ENCODE data around the gene SLC18B1.

The SLC18B1 gene

DNA sequence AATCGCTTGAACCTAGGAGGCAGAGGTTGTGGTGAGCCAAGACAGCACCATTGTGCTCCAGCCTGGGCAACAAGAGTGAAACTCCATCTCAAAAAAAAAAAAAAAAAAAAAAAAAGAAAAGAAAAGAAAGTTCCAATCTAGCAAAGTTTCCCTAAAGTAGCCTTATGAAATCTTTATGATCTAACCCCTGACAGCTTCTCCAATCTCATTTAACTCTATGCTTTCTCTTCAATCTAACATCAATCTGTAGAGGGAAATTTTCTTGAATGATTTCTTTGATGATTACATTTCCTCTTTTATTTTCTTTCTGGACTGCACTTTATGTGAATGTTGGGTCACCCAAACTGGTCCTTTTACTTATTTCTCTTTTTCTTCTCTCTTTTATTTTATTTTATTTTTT, 2.2 kb upstream of the SLC18B1 start:
- ChIA-PET POLR2A (ENCODE audit: low non-redundant PET) (no interaction called here), CTCF (interaction anchor here (0.6 to 1.6 kb wide), 2 partner anchors 130 to 521 kb away, joined by 3 read pairs; no protein-coding TSS in a partner anchor)
- TF ChIP-seq CTCF (conservative IDR thresholded peaks at IDR 0.05; ENCODE audit: low read depth) = no peak
- DNase-seq (ENCODE audit: low spot score) = no peak
- no peak overlapping the region for H3K27ac ChIP-seq

- no peak overlapping the region for H3K27ac ChIP-seq
- ChIA-PET POLR2A (ENCODE audit: low non-redundant PET) (no interaction called here), CTCF (interaction anchor here (0.6 to 1.7 kb wide), 16 partner anchors 9 to 590 kb away, joined by 3 to 9 read pairs (median 3); partner anchors contain the start of gene STX7)
- peak; percentile 66 for DNase-seq (ENCODE audit: low spot score)
- TF ChIP-seq CTCF (conservative IDR thresholded peaks at IDR 0.05; ENCODE audit: low read depth) = peak; percentile 89
Measured at GRCh38 chr6:132798869-132799538, 567 bp upstream of the SLC18B1 start.

DNA sequence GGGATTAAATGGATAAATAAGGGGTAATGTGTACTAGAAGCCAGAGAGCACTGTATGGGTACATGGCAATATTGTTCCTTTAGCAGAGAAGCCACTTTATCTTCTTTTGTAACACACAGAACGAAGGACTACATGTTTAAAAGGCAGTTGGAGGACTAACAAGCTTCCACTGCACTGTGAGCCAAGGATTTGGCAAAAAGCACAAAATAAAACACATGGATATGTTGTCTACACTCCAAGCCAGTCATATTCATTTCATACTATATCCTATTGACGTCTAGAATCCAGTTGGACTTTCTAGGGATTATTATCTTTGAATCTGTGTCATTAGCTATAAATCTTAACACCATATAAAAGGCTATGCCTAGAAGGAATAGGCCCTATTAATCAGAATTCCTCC, 3.0 kb downstream of the SLC18B1 start:
- no peak for DNase-seq (ENCODE audit: low spot score)
- ChIA-PET CTCF (no interaction called here), POLR2A (ENCODE audit: low non-redundant PET) (no interaction called here)
- no peak for TF ChIP-seq CTCF (conservative IDR thresholded peaks at IDR 0.05; ENCODE audit: low read depth)
- H3K27ac ChIP-seq = no peak overlapping the region

DNA sequence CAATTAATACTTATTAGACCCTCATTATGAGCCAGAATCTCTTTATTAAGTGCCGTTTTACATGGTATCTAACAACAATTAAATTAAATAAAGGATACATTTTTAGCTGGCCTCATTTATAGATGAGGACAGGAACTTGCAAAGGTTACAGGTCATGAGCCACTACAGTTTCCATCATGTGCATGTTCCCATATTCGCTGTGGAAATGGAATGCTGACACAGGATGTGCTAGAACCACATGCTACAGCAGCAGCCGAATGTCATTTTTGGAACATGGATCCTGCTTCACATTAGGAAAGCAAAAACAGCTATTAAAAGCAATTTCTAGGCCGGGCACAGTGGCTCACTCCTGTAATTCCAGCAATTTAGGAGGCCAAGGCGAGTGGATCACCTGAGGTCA, 5.9 kb downstream of the SLC18B1 start:
- no peak for TF ChIP-seq CTCF (conservative IDR thresholded peaks at IDR 0.05; ENCODE audit: low read depth)
- ChIA-PET CTCF (interaction anchor here (0.6 kb wide), 1 partner anchor 1999 kb away, joined by 3 read pairs; no protein-coding TSS in a partner anchor), POLR2A (ENCODE audit: low non-redundant PET) (no interaction called here)
- no peak overlapping the region for H3K27ac ChIP-seq
- no peak for DNase-seq (ENCODE audit: low spot score)

DNA sequence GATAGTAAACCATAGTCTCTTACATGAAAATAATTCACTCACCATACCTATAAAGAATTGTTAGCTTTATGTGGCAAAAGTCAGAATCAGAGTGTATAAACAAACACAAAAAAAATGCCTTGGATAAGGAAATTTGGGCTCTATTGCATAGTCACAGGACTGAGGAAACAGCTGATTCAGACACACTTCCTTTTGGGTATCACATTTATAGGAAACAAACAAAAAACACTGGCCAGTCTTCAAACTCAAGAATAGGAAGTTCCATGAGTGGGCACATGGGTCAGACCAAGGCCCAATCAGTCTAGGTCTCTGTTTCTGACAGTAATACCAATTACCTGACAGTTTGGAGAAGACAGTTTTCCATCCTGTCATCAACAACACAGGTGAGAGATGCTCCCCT, 8.0 kb downstream of the SLC18B1 start:
- no peak for TF ChIP-seq CTCF (conservative IDR thresholded peaks at IDR 0.05; ENCODE audit: low read depth)
- ChIA-PET CTCF (no interaction called here), POLR2A (ENCODE audit: low non-redundant PET) (no interaction called here)
- no peak for DNase-seq (ENCODE audit: low spot score)
- H3K27ac ChIP-seq = no peak overlapping the region

DNA sequence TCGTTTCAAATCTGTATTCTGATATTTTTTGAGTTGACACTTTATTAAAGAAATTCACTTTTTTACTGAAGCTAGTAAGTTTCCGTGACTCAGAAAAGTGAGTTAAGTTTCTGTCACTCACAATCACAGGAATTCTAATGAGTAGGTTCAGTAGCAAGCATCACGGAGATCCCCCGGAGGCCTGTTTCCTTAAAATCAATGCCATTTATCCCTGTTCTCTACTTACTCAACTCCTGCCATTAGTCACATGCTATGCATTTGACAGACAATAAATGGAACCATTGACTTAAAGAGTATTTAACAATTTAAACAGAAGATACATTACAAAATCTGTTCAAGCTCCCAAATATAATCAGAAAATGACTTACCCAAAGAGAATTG, 9.1 kb downstream of the SLC18B1 start:
- H3K27ac ChIP-seq = no peak overlapping the region
- DNase-seq (ENCODE audit: low spot score) = no peak
- no peak for TF ChIP-seq CTCF (conservative IDR thresholded peaks at IDR 0.05; ENCODE audit: low read depth)
- ChIA-PET POLR2A (ENCODE audit: low non-redundant PET) (no interaction called here), CTCF (interaction anchor here (0.6 kb wide), 1 partner anchor 1730 kb away, joined by 3 read pairs; no protein-coding TSS in a partner anchor)

All from RWPE1 (cell line).